ENCODE results near the gene OTULINL.

- TF ChIP-seq CTCF (conservative IDR thresholded peaks at IDR 0.05; ENCODE audit: low read length) (no peak), EZH2phosphoT487 (IDR thresholded peaks at IDR 0.05; ENCODE audit: borderline replicate concordance, low read depth, low read length) (no peak)
These were observed 1.2 kb downstream of the OTULINL start for GRCh38 chr5:14582797-14583137.
